ENCODE measurements around the gene ETFA. TPM values are rescaled to one million over a fixed set of nuclear protein-coding genes. Genes with fewer than 3 reads are reported as not detected.
"Not testable (repeated sequence)": the region's sequence is repeated elsewhere in the genome, so short reads cannot be mapped to it uniquely, and the experiment has no call there.

The ETFA gene
- polyA plus RNA-seq, 3 donors from 2014 or later = 146 to 157 (median 157) TPM

- Mint-ChIP-seq H3K4me1 (peaks cover 17 to 31% of the 10 kb centered on the region in 2 donors), H3K9me3 (no peaks in the 10 kb centered on the region), H3K4me3 (no peak overlapping the region), H3K36me3 (peaks cover 0 to 5% (median 0%) of the 10 kb centered on the region in 3 donors), H3K27me3 (ENCODE audit: low read depth in 3 of 3) (no peaks in the 10 kb centered on the region), H3K27ac (peak overlapping the region in 1 of 6 donors; percentile 23)
- DNase-seq = no peak
Observed at GRCh38 chr15:76298986-76299385, 12.3 kb downstream of the ETFA start.

- not testable (repeated sequence) for H3K27me3 Mint-ChIP-seq (ENCODE audit: low read depth in 3 of 3); H3K36me3 Mint-ChIP-seq; DNase-seq; H3K9me3 Mint-ChIP-seq; H3K4me3 Mint-ChIP-seq; H3K27ac Mint-ChIP-seq
- H3K4me1 Mint-ChIP-seq = peaks cover 23 to 30% of the 10 kb centered on the region in 2 donors
Observed at GRCh38 chr15:76297951-76298350, 13.3 kb downstream of the ETFA start.

GRCh38 chr15:76296849-76297248 is 14.4 kb downstream of the ETFA start:
- H3K9me3 Mint-ChIP-seq = no peaks in the 10 kb centered on the region
- peaks cover 2 to 3% (median 3%) of the 10 kb centered on the region in 3 donors for H3K36me3 Mint-ChIP-seq
- no peaks in the 10 kb centered on the region for H3K27me3 Mint-ChIP-seq (ENCODE audit: low read depth in 3 of 3)
- H3K4me3 Mint-ChIP-seq = no peak overlapping the region
- peaks cover 19 to 36% of the 10 kb centered on the region in 2 donors for H3K4me1 Mint-ChIP-seq
- H3K27ac Mint-ChIP-seq = no peak overlapping the region
- no peak for DNase-seq

- not testable (repeated sequence) for H3K27me3 Mint-ChIP-seq (ENCODE audit: low read depth in 3 of 3); H3K4me3 Mint-ChIP-seq; H3K9me3 Mint-ChIP-seq; DNase-seq
- Mint-ChIP-seq H3K4me1 (peaks cover 19 to 46% of the 10 kb centered on the region in 2 donors), H3K36me3 (peaks cover 9 to 15% (median 10%) of the 10 kb centered on the region in 3 donors), H3K27ac (peak overlapping the region in 2 of 6 donors; percentile 32 to 40)
Observed at GRCh38 chr15:76294463-76294862, 16.8 kb downstream of the ETFA start.

GRCh38 chr15:76293361-76293760 is 17.9 kb downstream of the ETFA start:
- Mint-ChIP-seq H3K36me3 (peaks cover 9 to 17% (median 10%) of the 10 kb centered on the region in 3 donors), H3K9me3 (no peaks in the 10 kb centered on the region), H3K4me3 (no peak overlapping the region), H3K27me3 (ENCODE audit: low read depth in 3 of 3) (no peaks in the 10 kb centered on the region), H3K27ac (peak overlapping the region in 1 of 6 donors; percentile 12), H3K4me1 (peaks cover 19 to 46% of the 10 kb centered on the region in 2 donors)
- DNase-seq = no peak

DNA sequence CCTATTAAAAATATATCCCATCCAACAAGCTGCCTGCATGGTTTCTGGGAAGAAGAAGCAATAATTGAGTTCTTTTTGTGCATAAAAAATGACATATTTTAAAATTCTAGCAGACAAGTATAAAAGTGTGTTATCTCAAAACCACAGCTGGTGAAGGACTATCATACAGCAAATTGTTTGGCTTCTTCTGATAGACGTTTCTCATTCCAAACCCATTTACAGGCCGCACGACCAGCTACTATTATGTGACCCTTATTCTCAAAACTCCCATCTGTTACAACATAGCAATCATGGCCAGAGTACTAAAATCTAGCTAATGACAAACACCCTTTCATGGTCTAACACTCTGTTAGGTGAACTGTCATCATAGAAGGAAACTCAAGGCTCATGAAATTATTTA is 21.7 kb downstream of the ETFA start:
- DNase-seq = no peak
- Mint-ChIP-seq H3K36me3 (peaks cover 14 to 20% (median 18%) of the 10 kb centered on the region in 3 donors), H3K9me3 (no peaks in the 10 kb centered on the region), H3K4me1 (peaks cover 26 to 58% of the 10 kb centered on the region in 2 donors), H3K4me3 (no peak overlapping the region), H3K27me3 (ENCODE audit: low read depth in 3 of 3) (no peaks in the 10 kb centered on the region), H3K27ac (no peak overlapping the region)

DNA sequence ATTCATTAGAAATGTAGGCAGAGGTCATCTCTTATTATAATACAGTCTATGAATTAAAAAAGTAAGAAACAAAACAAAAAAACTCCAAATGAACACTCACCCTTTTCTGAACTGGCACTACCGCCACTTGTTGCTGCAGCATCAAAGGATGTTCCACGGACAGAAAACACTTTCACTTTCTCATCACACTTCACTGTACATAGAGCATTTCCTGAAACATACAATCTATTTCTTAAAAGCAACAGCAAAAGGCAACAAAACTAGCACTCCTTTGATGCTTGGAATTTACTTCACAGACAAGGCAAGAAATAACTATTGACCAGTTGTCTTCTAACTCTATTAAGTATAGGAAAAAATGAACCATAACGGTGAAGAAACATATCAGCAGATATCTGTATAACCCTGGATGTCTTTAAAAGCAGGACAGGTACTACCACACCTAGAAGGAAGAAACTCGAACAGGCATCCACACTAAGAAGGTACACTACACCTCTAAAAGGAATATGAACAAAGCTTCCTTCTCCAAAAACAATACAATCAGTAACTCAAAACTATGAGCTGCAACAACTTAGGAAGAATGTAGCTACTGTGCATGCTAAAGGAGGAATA is 24.9 kb downstream of the ETFA start:
- Mint-ChIP-seq H3K9me3 (no peaks in the 10 kb centered on the region), H3K27me3 (ENCODE audit: low read depth in 3 of 3) (no peaks in the 10 kb centered on the region), H3K27ac (peak overlapping the region; percentile 74 to 97 (median 88)), H3K36me3 (peaks cover 12 to 30% (median 16%) of the 10 kb centered on the region in 3 donors), H3K4me1 (peaks cover 43 to 59% of the 10 kb centered on the region in 2 donors), H3K4me3 (peak overlapping the region; percentile 68 to 80 (median 77))
- DNase-seq = peak; percentile 55 to 66 (median 59)

- Mint-ChIP-seq H3K27me3 (ENCODE audit: low read depth in 3 of 3) (no peaks in the 10 kb centered on the region), H3K4me1 (peaks cover 49 to 63% of the 10 kb centered on the region in 2 donors), H3K27ac (peak overlapping the region in 4 of 6 donors; percentile 31 to 92 (median 71)), H3K4me3 (peak overlapping the region in 1 of 5 donors; percentile 77), H3K9me3 (no peaks in the 10 kb centered on the region), H3K36me3 (peaks cover 8 to 35% (median 16%) of the 10 kb centered on the region in 3 donors)
- DNase-seq = no peak
Observed at GRCh38 chr15:76285241-76285825, 25.9 kb downstream of the ETFA start.

DNA sequence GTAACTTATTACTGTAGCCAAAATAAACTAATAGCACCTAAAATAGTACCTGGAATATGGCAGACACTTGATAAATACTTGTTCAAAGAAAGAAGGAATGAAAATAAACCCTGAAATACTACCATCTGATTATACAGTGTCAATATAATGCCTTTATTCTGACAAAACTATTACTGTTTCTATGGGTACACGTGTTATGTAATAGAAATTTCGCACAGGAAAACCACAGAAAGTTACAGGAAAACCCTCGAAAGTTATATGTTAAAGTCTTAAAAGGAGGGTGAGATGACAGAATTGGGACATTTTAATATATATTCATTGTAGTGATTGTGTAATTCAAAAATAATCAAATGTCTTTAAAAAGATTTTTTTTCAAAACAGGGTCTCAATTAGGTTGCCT is 28.8 kb downstream of the ETFA start:
- no peaks in the 10 kb centered on the region for H3K9me3 Mint-ChIP-seq
- peak; percentile 18 to 30 (median 24) for DNase-seq
- peak overlapping the region; percentile 31 to 80 (median 60) for H3K4me3 Mint-ChIP-seq
- no peaks in the 10 kb centered on the region for H3K27me3 Mint-ChIP-seq (ENCODE audit: low read depth in 3 of 3)
- peaks cover 52 to 58% of the 10 kb centered on the region in 2 donors for H3K4me1 Mint-ChIP-seq
- H3K27ac Mint-ChIP-seq = peak overlapping the region; percentile 44 to 86 (median 62)
- peaks cover 29 to 45% (median 36%) of the 10 kb centered on the region in 3 donors for H3K36me3 Mint-ChIP-seq

- Mint-ChIP-seq H3K27ac (peak overlapping the region in 1 of 6 donors; percentile 32), H3K4me1 (peaks cover 30% of the 10 kb centered on the region in 2 donors), H3K9me3 (no peaks in the 10 kb centered on the region), H3K36me3 (peaks cover 28 to 53% (median 35%) of the 10 kb centered on the region in 3 donors), H3K27me3 (ENCODE audit: low read depth in 3 of 3) (no peaks in the 10 kb centered on the region), H3K4me3 (no peak overlapping the region)
- DNase-seq = no peak
Observed at GRCh38 chr15:76278651-76279050, 32.6 kb downstream of the ETFA start.

DNA sequence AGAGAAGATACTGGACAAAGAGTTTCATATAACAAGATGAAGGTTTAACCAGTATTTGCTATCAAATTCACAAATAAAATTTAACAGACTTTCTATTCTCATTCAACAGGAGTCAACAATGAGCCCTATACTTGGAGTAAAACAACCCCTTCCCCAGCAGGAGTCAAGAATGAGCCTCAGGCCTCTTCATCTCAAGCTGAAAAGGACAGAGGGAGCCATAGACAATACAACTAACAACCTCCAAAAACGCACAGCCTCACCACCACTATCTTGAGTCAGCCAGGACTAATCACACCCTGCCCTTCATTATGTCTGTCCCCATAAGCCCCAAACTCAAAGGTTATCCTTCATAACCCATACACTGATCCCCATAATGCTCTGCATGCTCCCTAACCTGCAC is 36.4 kb downstream of the ETFA start:
- Mint-ChIP-seq H3K4me3 (no peak overlapping the region), H3K9me3 (no peaks in the 10 kb centered on the region), H3K4me1 (peaks cover 2% of the 10 kb centered on the region in 2 donors), H3K36me3 (peaks cover 25 to 36% (median 32%) of the 10 kb centered on the region in 3 donors), H3K27me3 (ENCODE audit: low read depth in 3 of 3) (no peaks in the 10 kb centered on the region), H3K27ac (peak overlapping the region in 2 of 6 donors; percentile 3 to 21)
- no peak for DNase-seq

DNA sequence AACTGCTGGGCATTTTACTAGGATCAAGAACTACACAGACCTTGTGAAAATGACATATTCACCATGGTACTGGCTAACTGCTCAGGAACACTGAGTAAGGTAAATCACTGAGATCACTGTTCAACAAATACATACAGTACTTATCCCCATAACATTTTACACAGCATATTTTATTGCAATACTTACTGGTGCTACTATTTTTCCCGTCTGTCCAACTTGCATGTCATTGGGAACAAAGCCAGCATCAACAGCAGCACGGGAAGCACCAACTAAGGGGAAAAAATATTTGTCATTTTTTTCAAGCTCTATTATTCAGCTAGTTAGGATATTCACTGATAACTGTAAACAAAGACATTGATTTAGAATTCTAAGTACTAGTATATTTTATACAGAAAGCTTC is 37.0 kb downstream of the ETFA start:
- Mint-ChIP-seq H3K36me3 (peaks cover 26 to 38% (median 34%) of the 10 kb centered on the region in 3 donors), H3K27me3 (ENCODE audit: low read depth in 3 of 3) (no peaks in the 10 kb centered on the region), H3K4me3 (no peak overlapping the region)

DNA sequence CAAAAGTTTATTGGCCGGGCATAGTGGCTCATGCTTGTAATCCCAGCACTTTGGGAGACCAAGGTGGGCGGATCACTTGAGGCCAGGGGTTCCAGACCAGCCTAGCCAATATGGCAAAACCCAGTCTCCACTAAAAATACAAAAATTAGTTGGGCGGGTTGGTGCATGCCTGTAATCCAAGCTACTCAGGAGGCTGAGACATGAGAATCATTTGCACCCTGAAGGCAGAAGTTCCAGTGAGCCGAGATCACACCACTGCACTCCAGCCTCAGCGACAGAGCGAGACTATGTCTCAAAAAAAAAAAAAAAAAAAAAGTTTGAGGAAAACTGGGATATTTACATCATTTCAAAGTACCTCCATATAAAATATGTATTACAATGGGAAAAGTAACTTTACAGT is 40.4 kb downstream of the ETFA start:
- Mint-ChIP-seq H3K36me3 (peaks cover 31 to 48% (median 36%) of the 10 kb centered on the region in 3 donors), H3K27ac (no peak overlapping the region), H3K4me1 (peaks cover 0 to 2% of the 10 kb centered on the region in 2 donors), H3K4me3 (no peak overlapping the region), H3K9me3 (peaks cover 0 to 3% (median 0%) of the 10 kb centered on the region in 6 donors), H3K27me3 (ENCODE audit: low read depth in 3 of 3) (no peaks in the 10 kb centered on the region)
- no peak for DNase-seq

More for the DNA sequence above, 37.0 kb downstream of the ETFA start:
- H3K4me1 Mint-ChIP-seq = peaks cover 0 to 2% of the 10 kb centered on the region in 2 donors
- no peak overlapping the region for H3K27ac Mint-ChIP-seq
- peaks cover 0 to 3% (median 0%) of the 10 kb centered on the region in 6 donors for H3K9me3 Mint-ChIP-seq
- DNase-seq = no peak

- H3K27me3 Mint-ChIP-seq (ENCODE audit: low read depth in 3 of 3) = no peaks in the 10 kb centered on the region
- peaks cover 0 to 2% of the 10 kb centered on the region in 2 donors for H3K4me1 Mint-ChIP-seq
- H3K9me3 Mint-ChIP-seq = peaks cover 8 to 27% (median 18%) of the 10 kb centered on the region in 6 donors
- no peak overlapping the region for H3K4me3 Mint-ChIP-seq
- no peak overlapping the region for H3K27ac Mint-ChIP-seq
- no peak for DNase-seq
- H3K36me3 Mint-ChIP-seq = peaks cover 63 to 79% (median 71%) of the 10 kb centered on the region in 3 donors
Observed at GRCh38 chr15:76267077-76267476, 44.2 kb downstream of the ETFA start.
